ENCODE data around the gene EBI3. TPM values are rescaled to one million over a fixed set of nuclear protein-coding genes. Genes with fewer than 3 reads are reported as not detected.
A peak's percentile ranks its signal among the peaks of the same experiment; 100 is the strongest.

EBI3 gene
- total and polyA plus RNA-seq, 2 of the 13 experiments (the other 11 are each of a cell fraction or from before 2014, with no cell fraction given) = 3.4 TPM; not detected in 1

GRCh38 chr19:4182084-4182810 lies 47.1 kb upstream of the EBI3 start, which contains the start of the genes ANKRD24 and SIRT6 (continued):
- peak; percentile 63 for TF ChIP-seq RCOR2 (CRISPR knock-in tag; IDR thresholded peaks at IDR 0.05)
- TF ChIP-seq CTCF (CRISPR knock-in tag; IDR thresholded peaks at IDR 0.05) = peak; percentile 24; the same call in 1 of the 2 replicates
- TF ChIP-seq ZFP91 (CRISPR knock-in tag; IDR thresholded peaks at IDR 0.05; ENCODE audit: borderline replicate concordance) = peak; percentile 90; the same call in 1 of the 2 replicates
- TF ChIP-seq SOX6 (IDR thresholded peaks at IDR 0.05) = no peak
- peak; percentile 71 for TF ChIP-seq SOX6 (CRISPR knock-in tag; IDR thresholded peaks at IDR 0.05)
- peak; percentile 89 for TF ChIP-seq ZNF605 (CRISPR knock-in tag; IDR thresholded peaks at IDR 0.05)
- TF ChIP-seq ZNF562 (CRISPR knock-in tag; IDR thresholded peaks at IDR 0.05; ENCODE audit: borderline replicate concordance) = no peak
- TF ChIP-seq ZFP37 (CRISPR knock-in tag; IDR thresholded peaks at IDR 0.05; ENCODE audit: borderline replicate concordance) = no peak
- TF ChIP-seq ZNF292 (CRISPR knock-in tag; IDR thresholded peaks at IDR 0.05; ENCODE audit: borderline replicate concordance, low read depth) = no peak
- peak; percentile 18; the same call in 1 of the 2 replicates for TF ChIP-seq ZMAT3 (CRISPR knock-in tag; conservative IDR thresholded peaks at IDR 0.05)
- TF ChIP-seq HIVEP1 (CRISPR knock-in tag; IDR thresholded peaks at IDR 0.05) = peak; percentile 87
- TF ChIP-seq FOSL2 (CRISPR knock-in tag; IDR thresholded peaks at IDR 0.05) = peak; percentile 48; the same call in 1 of the 2 replicates
- no peak for TF ChIP-seq FUBP1 (CRISPR knock-in tag; IDR thresholded peaks at IDR 0.05; ENCODE audit: borderline replicate concordance)
- peak; percentile 43 for TF ChIP-seq NFYB (CRISPR knock-in tag; IDR thresholded peaks at IDR 0.05)
- TF ChIP-seq ZSCAN20 (CRISPR knock-in tag; IDR thresholded peaks at IDR 0.05; ENCODE audit: borderline replicate concordance) = no peak
- no peak for TF ChIP-seq ZNF224 (CRISPR knock-in tag; IDR thresholded peaks at IDR 0.05)
- TF ChIP-seq CENPX (CRISPR knock-in tag; IDR thresholded peaks at IDR 0.05) = no peak
- no peak for TF ChIP-seq DMTF1 (CRISPR knock-in tag; IDR thresholded peaks at IDR 0.05)
- TF ChIP-seq HHEX (CRISPR knock-in tag; IDR thresholded peaks at IDR 0.05) = no peak
- no peak for TF ChIP-seq RARG (CRISPR knock-in tag; IDR thresholded peaks at IDR 0.05; ENCODE audit: low read depth)
- TF ChIP-seq IRF1 (CRISPR knock-in tag; IDR thresholded peaks at IDR 0.05; ENCODE audit: low read depth) = no peak
- peak; percentile 87 for TF ChIP-seq DMAP1 (CRISPR knock-in tag; IDR thresholded peaks at IDR 0.05)
